ENCODE results near the gene KCTD10.

DNA sequence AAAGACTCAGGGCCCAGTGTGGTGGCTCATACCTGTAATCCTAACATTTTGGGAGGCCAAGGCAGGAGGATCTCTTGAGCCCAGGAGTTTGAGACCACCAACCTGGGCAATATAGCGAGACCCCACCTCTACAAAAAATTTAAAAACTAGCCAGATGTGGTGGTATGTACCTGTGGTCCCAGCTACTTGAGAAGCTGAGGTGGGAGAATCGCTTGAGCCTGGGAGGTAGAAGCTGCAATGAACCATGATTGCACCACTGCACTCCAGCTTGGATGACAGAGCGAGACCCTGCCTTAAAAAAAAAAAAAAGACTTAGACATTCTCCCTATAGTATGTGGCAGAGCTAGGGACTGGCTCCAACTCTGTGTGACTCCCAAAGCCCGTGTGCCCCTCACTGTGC lies 3.3 kb upstream of the KCTD10 start:
- TF ChIP-seq, protein P1, sequence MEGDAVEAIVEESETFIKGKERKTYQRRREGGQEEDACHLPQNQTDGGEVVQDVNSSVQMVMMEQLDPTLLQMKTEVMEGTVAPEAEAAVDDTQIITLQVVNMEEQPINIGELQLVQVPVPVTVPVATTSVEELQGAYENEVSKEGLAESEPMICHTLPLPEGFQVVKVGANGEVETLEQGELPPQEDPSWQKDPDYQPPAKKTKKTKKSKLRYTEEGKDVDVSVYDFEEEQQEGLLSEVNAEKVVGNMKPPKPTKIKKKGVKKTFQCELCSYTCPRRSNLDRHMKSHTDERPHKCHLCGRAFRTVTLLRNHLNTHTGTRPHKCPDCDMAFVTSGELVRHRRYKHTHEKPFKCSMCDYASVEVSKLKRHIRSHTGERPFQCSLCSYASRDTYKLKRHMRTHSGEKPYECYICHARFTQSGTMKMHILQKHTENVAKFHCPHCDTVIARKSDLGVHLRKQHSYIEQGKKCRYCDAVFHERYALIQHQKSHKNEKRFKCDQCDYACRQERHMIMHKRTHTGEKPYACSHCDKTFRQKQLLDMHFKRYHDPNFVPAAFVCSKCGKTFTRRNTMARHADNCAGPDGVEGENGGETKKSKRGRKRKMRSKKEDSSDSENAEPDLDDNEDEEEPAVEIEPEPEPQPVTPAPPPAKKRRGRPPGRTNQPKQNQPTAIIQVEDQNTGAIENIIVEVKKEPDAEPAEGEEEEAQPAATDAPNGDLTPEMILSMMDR (IDR thresholded peaks at IDR 0.05; ENCODE audit: low read depth, low read length, missing input control) = no peak
- TF ChIP-seq REST (IDR thresholded peaks at IDR 0.05) (no peak), MAX (IDR thresholded peaks at IDR 0.05) (no peak)
